CD4-positive, alpha-beta T cell treated with Interferon gamma for 1 hour (primary cell): ENCODE measurements around the gene EPHB6.

Experiments
- DNase-seq: peaks from one replicate; pipeline ENCODE4 v3.0.0-alpha.2; 2020

EPHB6 gene

DNA sequence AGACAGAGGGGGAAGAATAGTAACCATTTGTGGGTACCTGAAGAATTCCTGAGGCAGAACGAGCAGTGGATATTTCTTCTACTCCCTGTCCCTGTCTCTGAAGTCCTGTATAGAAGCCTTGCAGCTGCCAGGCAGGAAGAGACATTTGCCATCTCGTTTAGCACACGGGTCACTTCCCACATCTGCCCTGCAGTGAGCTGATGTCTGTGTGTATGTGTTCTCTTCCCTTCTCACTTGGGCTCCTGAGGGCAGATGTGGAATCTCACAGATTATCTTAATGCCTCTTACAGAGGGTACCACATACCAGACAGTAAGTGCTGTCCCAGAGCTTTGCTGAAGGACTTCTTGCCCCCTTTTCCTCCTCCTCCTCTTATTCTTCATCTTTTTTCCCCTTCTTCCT, 44.8 kb downstream of the EPHB6 start:
- DNase-seq, result no peak

DNA sequence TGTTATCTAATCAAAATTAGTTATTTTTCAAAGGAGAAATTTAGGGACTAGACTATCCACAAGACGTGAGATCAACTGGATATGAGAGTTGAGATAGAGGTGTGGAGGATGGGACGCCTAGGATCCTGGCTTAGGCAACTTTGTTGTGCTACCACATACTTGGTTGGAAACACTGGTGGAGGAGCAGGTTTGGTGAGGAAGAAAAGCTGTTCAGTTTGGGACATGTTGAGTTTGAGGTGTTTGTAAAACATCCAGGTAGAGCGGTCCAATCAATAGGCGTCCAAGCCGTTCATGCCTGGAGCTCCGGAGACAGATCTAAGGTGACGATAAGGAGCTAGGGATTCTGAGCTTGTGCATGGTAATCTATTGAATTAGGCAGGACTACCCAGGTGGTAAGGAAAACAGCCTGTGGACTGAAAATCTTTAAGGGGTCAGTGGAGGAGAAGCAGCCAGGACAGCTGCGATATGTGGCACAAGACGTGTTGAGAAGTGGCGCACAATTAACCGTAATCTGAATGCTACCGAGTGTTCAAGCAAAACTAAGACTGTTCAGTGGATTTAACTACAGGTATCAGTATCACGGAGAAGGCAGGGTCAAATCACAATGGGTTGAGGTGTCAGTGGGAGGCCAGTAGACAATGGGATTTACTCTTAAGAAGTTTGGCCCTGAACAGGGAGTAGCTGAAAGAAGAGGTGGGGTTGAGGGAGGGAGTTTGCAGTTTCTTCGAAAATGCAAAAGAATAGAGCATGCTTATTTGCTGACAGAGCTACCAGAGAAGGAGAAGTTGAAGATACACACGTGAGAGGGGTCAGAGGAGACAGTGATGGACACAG, 46.8 kb downstream of the EPHB6 start:
- DNase-seq, result no peak

DNA sequence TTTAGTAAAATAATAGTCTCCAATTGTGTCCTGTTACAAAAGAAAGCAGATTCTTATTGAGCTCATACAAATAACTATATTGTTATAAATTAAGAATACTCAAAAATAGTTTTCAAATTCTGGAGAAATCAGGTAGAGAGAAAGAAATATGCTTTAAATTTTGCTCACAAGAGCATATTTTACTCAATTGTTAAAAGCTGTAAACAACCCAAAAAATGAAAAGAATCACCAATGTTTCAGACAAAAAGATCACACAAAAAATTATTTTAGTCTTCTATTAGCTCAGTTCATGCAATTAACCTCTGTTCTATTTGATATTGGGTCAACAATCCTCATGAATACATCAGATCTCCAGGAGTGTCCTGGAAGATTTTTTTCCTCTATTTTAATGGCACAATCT, 49.3 kb downstream of the EPHB6 start:
- no peak for DNase-seq

DNA sequence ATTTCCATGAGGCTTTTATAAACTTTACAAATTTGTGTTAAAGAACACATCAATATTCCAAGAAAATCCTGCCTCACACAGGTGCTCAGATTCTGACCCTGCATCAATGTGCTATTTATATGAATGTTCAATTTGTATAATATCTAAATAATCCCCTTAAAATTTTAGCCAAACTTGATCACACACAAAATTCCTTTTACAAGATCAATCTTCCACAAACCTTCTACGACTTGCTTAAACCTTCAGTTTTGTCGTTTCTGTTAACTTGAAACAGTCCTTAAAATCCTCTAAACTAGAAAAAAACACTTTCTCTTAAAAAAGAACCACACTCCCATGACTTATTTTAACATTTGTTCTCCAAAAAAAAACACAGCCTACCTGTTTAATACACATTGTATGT, 50.9 kb downstream of the EPHB6 start:
- DNase-seq, result no peak

DNA sequence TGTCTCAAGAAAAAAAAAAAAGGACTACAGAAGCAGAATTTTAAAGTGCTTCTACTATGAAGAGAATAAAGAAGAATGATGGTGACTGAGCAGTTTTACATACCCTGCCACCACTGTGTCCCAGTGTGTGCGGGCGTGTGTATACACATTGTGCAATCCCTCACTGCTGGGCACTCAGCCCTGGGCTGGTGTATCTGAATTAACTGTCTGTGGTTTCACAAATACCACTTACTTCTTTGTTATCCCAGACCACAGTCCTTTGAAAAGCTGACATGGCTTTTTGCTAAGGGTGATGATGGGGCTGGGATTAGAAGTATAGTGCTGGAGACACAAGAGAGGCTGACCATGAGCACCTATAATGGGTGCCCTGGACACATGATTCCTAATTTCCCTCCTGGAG, 51.8 kb downstream of the EPHB6 start:
- DNase-seq, result no peak

DNA sequence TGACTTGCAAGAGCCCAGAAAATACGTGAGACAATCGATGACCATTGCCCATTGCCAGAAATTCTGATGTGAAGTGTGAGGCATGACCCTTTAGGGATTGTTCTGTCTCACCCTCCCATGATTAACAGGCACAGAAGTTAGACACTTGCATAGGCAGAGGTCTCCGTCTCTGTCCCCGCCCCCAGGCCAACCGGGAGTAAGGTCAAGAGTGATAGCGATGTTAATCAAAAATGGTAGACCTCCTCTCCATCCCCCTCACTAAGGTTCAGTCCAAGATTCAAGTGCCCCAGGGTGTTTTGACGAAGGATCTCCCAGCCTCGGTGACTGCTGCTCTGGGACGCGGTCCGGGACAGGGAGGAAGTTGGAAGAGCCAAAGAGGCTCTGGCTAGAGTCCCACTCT, 53.4 kb downstream of the EPHB6 start:
- no peak for DNase-seq

DNA sequence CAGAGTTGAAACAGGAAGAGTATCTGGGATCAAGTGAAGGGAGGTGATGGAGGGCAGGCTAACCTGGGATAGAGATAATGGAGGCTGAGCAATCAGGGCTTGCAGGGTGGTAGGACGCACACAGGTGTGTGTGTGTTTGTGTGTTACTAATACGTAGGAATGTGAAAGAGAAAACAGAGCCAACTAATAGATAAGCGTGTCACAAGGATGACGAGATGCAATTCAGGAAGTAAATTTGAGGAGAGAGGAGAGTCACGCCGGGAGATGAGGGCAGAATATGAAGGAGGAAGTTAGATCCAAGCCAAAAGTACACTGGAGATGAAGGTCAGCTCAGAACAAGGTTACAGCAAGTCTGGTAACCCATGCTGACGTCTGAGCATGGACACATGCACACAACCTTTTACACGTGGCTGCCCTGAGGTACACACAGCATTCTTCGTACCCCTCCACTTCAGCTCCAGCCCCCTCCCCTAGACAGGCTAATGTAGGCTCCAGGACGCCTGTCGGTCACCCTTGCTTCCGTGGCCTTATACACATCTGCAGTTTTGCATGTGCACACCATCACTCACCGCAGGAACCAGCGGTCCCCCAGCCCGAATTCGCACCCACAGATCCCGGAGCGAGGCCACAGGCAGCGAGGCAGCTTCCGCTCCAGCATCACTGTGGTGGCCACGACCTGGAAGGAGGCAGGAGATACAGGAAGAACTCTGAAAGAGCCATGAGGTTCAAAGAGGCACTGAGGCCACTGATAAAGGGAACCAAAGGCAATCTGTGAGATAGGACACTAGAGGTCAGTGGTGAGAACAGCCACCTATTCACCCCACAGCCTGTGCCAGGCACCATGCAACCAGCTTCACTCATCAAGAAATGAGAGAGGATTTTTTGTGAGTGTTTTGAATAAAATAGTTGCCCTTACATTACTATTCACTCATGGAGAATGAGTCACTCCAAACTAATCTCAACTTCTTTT, 54.3 kb downstream of the EPHB6 start:
- no peak for DNase-seq

DNA sequence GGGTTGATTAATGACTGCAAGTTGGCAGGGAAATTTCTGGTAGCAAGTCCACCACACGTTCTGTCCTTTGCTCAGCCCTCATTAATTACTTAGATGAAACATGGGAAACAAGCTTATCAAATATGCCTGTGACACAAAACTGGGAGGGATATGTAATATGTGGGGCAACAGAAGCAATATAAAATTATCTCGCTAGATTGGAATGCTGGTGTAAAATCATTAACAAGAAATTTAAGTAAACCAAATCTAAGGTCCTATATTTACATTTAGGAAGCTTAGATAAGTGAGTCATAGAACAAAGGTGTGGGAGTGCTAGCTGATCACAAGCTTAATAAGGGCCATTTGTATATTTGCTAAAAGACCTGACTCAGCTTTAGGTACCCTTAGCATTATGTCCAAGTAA, 55.2 kb downstream of the EPHB6 start:
- no peak for DNase-seq

DNA sequence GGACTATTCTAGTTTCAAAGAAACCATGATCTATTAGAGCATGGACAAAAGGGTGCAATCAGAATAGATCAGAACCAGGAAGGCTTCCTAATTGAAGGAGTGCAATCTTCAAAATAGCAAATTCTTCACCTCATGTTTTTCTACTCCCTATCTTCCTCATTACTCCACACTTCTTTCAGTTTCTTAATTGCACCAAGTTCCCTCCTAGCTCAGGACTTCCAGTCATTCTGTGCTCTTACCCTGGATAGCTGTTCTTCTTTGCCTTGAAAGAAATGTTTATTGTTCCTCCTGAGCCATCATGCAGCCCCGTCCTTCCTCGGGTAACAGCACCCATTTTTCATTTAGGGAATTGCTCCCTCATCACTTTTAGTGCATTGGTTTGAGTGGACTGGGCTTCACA, 55.6 kb downstream of the EPHB6 start:
- no peak for DNase-seq

DNA sequence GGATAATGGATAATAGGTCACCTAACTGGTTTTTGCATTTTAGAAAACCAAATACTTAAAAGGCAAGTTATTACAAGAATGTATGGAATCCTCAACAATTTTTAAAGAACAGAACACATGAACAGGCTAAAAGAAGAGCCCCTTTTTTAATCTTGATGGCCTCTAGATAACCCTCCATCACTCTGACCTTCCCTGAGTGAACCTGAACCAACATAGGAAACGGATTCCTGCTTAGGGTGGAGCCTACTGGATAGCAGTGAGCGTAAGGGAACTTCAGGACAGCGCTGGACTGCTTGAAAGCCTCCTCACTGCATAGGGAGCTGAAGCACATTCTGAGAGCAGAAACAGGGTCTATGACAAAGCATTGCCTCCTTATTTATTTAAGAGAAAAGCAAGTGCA, 58.2 kb downstream of the EPHB6 start:
- no peak for DNase-seq

DNA sequence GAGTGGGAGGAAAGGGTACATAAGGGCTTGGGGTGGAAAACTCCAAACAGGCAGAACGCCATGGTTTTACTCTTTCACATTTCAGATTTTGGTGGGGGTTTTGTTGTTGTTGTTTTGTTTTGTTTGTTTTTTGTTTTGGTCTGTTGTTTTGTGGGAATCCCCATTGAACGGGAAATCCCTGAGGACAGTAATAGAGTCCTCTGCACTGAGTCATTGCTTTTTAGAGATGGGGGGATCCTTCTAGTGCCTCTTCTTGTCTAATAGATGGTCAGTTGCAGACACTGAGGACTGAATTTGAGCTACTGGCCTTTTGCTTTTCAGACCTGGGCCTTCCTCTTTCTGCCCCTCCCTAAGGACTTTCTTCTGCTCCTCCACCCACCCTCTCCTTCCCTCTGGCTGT, 58.7 kb downstream of the EPHB6 start:
- DNase-seq, result no peak

DNA sequence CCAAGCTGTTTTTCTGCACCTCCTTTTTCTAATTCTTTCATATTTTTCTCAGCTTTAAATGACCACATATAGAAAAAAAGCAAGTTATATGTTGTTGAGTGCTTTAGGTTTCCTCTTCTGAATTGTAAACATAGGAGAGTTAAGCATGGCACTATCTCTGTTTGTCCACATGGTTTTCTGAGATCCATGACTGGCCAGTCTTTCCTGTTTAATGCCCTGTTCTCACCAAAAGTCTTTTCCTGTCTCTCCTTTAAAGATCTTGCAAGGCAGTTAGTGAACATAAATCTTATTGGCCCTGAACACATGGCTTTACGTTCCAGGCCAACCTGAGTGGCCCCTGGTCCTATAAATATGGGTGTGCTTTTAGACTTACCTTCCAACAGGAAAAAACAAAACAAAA, 59.2 kb downstream of the EPHB6 start:
- no peak for DNase-seq

DNA sequence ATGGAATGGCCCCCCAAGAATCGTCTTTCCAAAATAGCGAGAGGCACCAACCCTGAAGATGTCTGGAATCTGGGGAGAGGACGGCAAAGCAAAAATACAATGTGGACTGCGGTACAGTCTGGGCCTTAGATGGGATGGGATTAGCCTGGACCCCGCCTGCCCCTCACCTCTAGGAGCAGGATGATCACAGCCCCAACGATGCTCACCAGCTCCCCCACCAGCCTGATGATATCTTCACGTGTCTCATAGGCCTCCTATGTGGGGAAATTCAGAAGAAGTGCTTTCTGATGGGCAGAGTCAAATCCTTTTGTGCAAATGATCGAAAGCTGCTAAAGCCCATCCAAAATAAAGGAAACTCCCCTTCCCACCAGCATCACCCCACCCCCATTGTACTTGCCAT, 60.4 kb downstream of the EPHB6 start:
- DNase-seq, result no peak

DNA sequence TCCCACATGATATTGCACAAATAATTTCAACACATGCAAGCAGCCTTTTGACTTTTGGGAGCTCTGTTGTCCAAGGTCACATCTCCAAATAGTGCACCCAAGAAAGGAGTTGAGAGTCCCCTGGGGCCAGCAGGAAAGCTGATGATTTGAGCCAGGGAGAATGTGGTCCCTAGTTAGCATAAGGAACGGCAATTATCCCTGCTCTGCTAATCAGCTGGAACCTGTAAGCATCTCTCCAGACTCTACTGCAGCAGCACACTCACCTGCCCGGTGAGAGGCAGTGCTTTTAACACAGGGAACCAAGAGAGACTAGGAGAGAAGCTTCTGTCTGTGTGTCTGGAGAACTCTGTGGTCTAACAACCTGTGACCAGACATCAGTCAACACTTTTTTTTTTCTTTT, 61.6 kb downstream of the EPHB6 start:
- no peak for DNase-seq

DNA sequence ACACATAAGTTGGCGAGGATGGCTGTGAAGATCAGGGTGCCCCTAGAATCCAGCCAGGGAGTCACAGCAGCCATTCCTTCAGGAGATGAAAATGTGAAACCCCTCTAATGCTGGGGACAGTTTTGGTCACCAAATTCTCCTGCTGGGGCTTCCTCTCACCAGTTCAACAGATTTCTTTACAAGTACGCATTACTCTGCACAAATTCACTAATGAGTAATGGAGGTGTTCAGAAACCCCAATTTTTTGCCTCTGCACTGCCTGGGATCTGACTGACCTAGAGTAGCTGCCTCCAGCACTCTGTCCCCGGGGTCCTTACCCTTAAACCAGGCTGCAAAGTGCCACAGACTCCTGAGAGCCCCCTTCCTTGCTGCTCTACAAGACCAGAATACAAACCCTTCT, 62.6 kb downstream of the EPHB6 start:
- DNase-seq, result no peak

DNA sequence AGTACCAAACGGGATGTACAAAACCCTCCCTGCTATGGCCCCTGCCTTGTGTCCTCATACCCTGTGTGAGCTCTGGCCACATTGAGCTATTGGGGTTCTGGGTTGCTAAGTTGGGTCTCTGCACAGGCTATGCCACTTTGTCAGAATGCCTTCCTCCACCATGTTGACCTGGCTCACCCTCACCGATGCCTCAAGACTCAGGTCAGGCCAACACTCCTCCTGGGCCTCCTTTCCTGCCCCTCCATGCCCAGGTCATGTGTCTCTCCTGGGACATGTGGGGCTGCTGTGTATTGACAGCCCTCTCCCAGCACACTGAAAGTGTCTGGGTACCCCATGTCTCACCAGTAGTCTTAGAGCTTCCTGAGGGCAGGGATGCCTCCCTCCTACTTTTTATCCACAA, 64.0 kb downstream of the EPHB6 start:
- no peak for DNase-seq

DNA sequence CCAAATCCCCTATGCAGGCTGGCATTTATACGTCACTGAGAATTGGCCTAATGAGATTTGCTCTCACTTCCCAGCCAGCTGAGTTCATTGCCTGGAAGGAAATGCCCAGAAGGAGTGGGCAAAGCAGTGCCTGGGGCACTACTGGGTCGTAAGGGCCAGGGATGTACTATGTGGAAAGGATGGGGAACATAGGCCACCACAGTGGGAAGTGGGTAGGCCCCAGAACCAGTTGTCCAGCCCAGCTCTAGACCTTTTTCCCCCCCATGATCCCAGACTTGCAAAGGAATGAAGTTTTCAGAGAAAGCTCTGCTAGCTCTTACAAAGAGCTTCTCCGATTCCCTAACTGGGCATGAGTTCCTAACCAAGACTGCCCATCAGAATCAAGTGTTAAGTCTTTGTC, 64.8 kb downstream of the EPHB6 start:
- DNase-seq, result no peak
